ENCODE results near the gene RREB1. TPM values are rescaled to one million over a fixed set of nuclear protein-coding genes. Genes with fewer than 3 reads are reported as not detected.

Gene RREB1
- total RNA-seq, 1 experiment from 2014 or later, result 30.7 TPM

DNA sequence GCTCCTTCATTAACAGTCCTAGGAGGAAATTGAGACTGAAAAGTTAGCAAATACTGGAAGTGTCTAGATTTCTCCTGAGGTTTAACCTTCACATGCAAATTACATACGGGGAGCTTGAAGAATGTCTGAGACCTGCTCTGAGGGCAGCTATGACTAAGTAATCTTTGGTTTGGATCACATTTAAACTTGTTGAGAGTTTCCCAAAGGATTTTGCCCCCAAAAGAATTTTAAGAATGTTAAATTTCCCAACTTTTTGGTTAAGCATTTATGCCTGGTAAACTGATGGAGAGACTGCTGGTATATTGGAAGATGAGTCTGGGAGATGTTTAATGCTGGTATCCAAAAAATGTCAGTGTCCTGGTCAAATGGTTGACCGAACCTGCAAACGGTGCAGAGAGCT, 97.0 kb downstream of the RREB1 start:
- TF ChIP-seq TCF7L2 (IDR thresholded peaks at IDR 0.05; ENCODE audit: low read depth, low read length) (no peak), POLR2AphosphoS5 (IDR thresholded peaks at IDR 0.05; ENCODE audit: low read depth, low read length) (no peak), SIN3A (IDR thresholded peaks at IDR 0.05; ENCODE audit: borderline replicate concordance, insufficient read depth, low read depth, low read length) (no peak)
- TF ChIP-seq, protein P1, sequence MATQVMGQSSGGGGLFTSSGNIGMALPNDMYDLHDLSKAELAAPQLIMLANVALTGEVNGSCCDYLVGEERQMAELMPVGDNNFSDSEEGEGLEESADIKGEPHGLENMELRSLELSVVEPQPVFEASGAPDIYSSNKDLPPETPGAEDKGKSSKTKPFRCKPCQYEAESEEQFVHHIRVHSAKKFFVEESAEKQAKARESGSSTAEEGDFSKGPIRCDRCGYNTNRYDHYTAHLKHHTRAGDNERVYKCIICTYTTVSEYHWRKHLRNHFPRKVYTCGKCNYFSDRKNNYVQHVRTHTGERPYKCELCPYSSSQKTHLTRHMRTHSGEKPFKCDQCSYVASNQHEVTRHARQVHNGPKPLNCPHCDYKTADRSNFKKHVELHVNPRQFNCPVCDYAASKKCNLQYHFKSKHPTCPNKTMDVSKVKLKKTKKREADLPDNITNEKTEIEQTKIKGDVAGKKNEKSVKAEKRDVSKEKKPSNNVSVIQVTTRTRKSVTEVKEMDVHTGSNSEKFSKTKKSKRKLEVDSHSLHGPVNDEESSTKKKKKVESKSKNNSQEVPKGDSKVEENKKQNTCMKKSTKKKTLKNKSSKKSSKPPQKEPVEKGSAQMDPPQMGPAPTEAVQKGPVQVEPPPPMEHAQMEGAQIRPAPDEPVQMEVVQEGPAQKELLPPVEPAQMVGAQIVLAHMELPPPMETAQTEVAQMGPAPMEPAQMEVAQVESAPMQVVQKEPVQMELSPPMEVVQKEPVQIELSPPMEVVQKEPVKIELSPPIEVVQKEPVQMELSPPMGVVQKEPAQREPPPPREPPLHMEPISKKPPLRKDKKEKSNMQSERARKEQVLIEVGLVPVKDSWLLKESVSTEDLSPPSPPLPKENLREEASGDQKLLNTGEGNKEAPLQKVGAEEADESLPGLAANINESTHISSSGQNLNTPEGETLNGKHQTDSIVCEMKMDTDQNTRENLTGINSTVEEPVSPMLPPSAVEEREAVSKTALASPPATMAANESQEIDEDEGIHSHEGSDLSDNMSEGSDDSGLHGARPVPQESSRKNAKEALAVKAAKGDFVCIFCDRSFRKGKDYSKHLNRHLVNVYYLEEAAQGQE (IDR thresholded peaks at IDR 0.05; ENCODE audit: insufficient read depth in 1 of 2, low read depth in 2 of 2, low read length in 1 of 2), result no peak
- TF ChIP-seq, protein P2, sequence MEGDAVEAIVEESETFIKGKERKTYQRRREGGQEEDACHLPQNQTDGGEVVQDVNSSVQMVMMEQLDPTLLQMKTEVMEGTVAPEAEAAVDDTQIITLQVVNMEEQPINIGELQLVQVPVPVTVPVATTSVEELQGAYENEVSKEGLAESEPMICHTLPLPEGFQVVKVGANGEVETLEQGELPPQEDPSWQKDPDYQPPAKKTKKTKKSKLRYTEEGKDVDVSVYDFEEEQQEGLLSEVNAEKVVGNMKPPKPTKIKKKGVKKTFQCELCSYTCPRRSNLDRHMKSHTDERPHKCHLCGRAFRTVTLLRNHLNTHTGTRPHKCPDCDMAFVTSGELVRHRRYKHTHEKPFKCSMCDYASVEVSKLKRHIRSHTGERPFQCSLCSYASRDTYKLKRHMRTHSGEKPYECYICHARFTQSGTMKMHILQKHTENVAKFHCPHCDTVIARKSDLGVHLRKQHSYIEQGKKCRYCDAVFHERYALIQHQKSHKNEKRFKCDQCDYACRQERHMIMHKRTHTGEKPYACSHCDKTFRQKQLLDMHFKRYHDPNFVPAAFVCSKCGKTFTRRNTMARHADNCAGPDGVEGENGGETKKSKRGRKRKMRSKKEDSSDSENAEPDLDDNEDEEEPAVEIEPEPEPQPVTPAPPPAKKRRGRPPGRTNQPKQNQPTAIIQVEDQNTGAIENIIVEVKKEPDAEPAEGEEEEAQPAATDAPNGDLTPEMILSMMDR (IDR thresholded peaks at IDR 0.05), result no peak
- DNase-seq (ENCODE audit: low read depth, low spot score), result no peak
- ChIA-PET POLR2A (no interaction called here), CTCF (no interaction called here)
- in situ Hi-C loops (cut with HindIII; ENCODE audit: low pct_unique_long_range_greater_than_20kb, low sequenced_read_pairs), result no loop called here
- ATAC-seq, result no peak
- Histone ChIP-seq H3K27ac (ENCODE audit: low read length) (no peak overlapping the region), H3K4me3 (ENCODE audit: low read depth in 2 of 2, low read length in 2 of 2) (no peak overlapping the region), H3K9me3 (ENCODE audit: control insufficient read depth, insufficient read depth, low read depth, low read length) (no peaks in the 10 kb centered on the region), H3K36me3 (ENCODE audit: control insufficient read depth, insufficient read depth, low read length) (no peaks in the 10 kb centered on the region; the same call in 1 of the 2 replicates), H3K4me1 (ENCODE audit: control insufficient read depth, insufficient read depth, low read length) (no peaks in the 10 kb centered on the region), H3K27me3 (ENCODE audit: control insufficient read depth, insufficient read depth, low read length) (no peaks in the 10 kb centered on the region)
- intact Hi-C loops (cut with micrococcal nuclease; ENCODE audit: unreplicated experiment), result no loop called here
- no TSS peak for BruUV-seq (replicated peaks)

DNA sequence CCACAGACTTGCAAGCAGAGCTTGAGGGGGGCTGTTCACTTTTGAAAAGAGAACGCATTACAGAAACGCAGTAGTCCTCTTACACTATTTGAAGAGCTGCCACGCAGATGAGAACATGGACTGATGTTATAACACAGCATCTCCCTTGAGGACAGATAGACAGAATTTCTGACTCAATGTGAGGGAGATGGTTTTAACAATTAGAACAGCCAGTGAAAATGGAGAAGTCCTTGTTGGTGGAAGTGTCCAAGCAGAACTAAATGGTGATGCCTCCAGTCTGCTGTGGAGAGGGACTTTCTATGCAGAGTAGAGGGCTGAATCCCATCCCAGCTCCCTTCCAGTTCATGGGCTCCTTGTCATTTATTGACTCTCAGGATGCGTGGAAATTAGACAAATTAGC, 100.0 kb downstream of the RREB1 start:
- H3K27ac ChIP-seq (ENCODE audit: low read length), result no peak overlapping the region
- intact Hi-C loops (cut with micrococcal nuclease; ENCODE audit: unreplicated experiment), result no loop called here
- no peaks in the 10 kb centered on the region for H3K27me3 ChIP-seq (ENCODE audit: control insufficient read depth, insufficient read depth, low read length)
- no peak overlapping the region for H3K4me3 ChIP-seq (ENCODE audit: low read depth in 2 of 2, low read length in 2 of 2)
- ATAC-seq (no peak), DNase-seq (ENCODE audit: low read depth, low spot score) (no peak)
- ChIA-PET POLR2A (no interaction called here), CTCF (no interaction called here)
- no peak for TF ChIP-seq TCF7L2 (IDR thresholded peaks at IDR 0.05; ENCODE audit: low read depth, low read length)
- TF ChIP-seq POLR2AphosphoS5 (IDR thresholded peaks at IDR 0.05; ENCODE audit: low read depth, low read length), result no peak
- TF ChIP-seq, protein P2 (IDR thresholded peaks at IDR 0.05), result no peak
- H3K9me3 ChIP-seq (ENCODE audit: control insufficient read depth, insufficient read depth, low read depth, low read length), result no peaks in the 10 kb centered on the region
- in situ Hi-C loops (cut with HindIII; ENCODE audit: low pct_unique_long_range_greater_than_20kb, low sequenced_read_pairs), result no loop called here
- no peaks in the 10 kb centered on the region for H3K4me1 ChIP-seq (ENCODE audit: control insufficient read depth, insufficient read depth, low read length)
- no TSS peak for BruUV-seq (replicated peaks)
- peaks cover 11% of the 10 kb centered on the region for H3K36me3 ChIP-seq (ENCODE audit: control insufficient read depth, insufficient read depth, low read length)
